Activated CD4-positive, alpha-beta memory T cell treated with anti-CD3 and anti-CD28 coated beads for 36 hours (primary cell): ENCODE data around the gene MTOR. TPM values are rescaled to one million over a fixed set of nuclear protein-coding genes. Genes with fewer than 3 reads are reported as not detected.
A peak's percentile ranks its signal among the peaks of the same experiment; 100 is the strongest.
"Not testable (repeated sequence)": the region's sequence is repeated elsewhere in the genome, so short reads cannot be mapped to it uniquely, and the experiment has no call there.

ENCODE experiments used
- CTCF ChIA-PET: fragments of 350-600 bp; sonication (Branson Sonifier 250); formaldehyde crosslinking; loops from one replicate; lab custom pipeline; 2021; ENCODE audit warnings: antibody characterized with exemption, inconsistent platforms; lab: Charles Lee
- POLR2A ChIA-PET: fragments of 350-600 bp; sonication (Branson Sonifier 250); formaldehyde crosslinking; loops from one replicate; lab custom pipeline; 2021; ENCODE audit warnings: antibody characterized with exemption; lab: Charles Lee
- DNase-seq: peaks from one replicate; pipeline ENCODE4 v3.0.0-alpha.2; 2020
- H3K27ac Mint-ChIP-seq: one replicate; pipeline ENCODE4 v1.8.0; 2021; ENCODE audit warnings: mixed read lengths
- H3K27me3 Mint-ChIP-seq: one replicate; pipeline ENCODE4 v1.8.0; 2021; ENCODE audit warnings: mixed read lengths
- H3K36me3 Mint-ChIP-seq: one replicate; pipeline ENCODE4 v1.8.0; 2021; ENCODE audit warnings: mixed read lengths
- H3K4me1 Mint-ChIP-seq: one replicate; pipeline ENCODE4 v1.8.0; 2021; ENCODE audit warnings: low read depth, mixed read lengths
- H3K4me3 Mint-ChIP-seq: one replicate; pipeline ENCODE4 v1.8.0; 2021; ENCODE audit warnings: mild to moderate bottlenecking, mixed read lengths
- H3K9me3 Mint-ChIP-seq: one replicate; pipeline ENCODE4 v1.8.0; 2021; ENCODE audit warnings: mixed read lengths
- intact Hi-C: fragments of 100-400 bp; cut with micrococcal nuclease; formaldehyde crosslinking; loops from one replicate; pipeline ENCODE4 v1.15.1; 2023
- total RNA-seq, 2 experiments: library from RNA; stranded (reverse); gene quantifications; one replicate each; pipeline ENCODE4 v1.2.3, GENCODE V29; 2021

The MTOR gene
- total RNA-seq, 2 experiments from 2014 or later: 35.8 to 39.4 TPM

- H3K36me3 Mint-ChIP-seq: no peaks in the 10 kb centered on the region
- intact Hi-C loops: no loop called here
- H3K4me3 Mint-ChIP-seq: no peak overlapping the region
- H3K27me3 Mint-ChIP-seq: no peaks in the 10 kb centered on the region
- POLR2A ChIA-PET: interaction anchor here (1.6 kb wide), 1 partner anchor 49 kb away, joined by 3 read pairs; no protein-coding TSS in a partner anchor
- H3K27ac Mint-ChIP-seq: no peak overlapping the region
- H3K9me3 Mint-ChIP-seq: no peaks in the 10 kb centered on the region
- no peak for DNase-seq
- CTCF ChIA-PET: no interaction called here
- no peaks in the 10 kb centered on the region for H3K4me1 Mint-ChIP-seq
These were observed 87.9 kb downstream of the MTOR start for GRCh38 chr1:11174261-11174942.

- DNase-seq: no peak
- H3K36me3 Mint-ChIP-seq: peaks cover 12% of the 10 kb centered on the region
- no peak overlapping the region for H3K27ac Mint-ChIP-seq
- no peaks in the 10 kb centered on the region for H3K9me3 Mint-ChIP-seq
- POLR2A ChIA-PET: no interaction called here
- H3K27me3 Mint-ChIP-seq: no peaks in the 10 kb centered on the region
- no peaks in the 10 kb centered on the region for H3K4me1 Mint-ChIP-seq
- intact Hi-C loops: no loop called here
- H3K4me3 Mint-ChIP-seq: no peak overlapping the region
- CTCF ChIA-PET: interaction anchor here (1.8 kb wide), 1 partner anchor 11 kb away, joined by 5 read pairs; no protein-coding TSS in a partner anchor
These were observed 92.2 kb downstream of the MTOR start for GRCh38 chr1:11170102-11170501.

- H3K27ac Mint-ChIP-seq: no peak overlapping the region
- H3K27me3 Mint-ChIP-seq: no peaks in the 10 kb centered on the region
- intact Hi-C loops: no loop called here
- ChIA-PET CTCF (interaction anchor here (1.8 kb wide), 1 partner anchor 10 kb away, joined by 5 read pairs; no protein-coding TSS in a partner anchor), POLR2A (no interaction called here)
- H3K4me1 Mint-ChIP-seq: no peaks in the 10 kb centered on the region
- no peak overlapping the region for H3K4me3 Mint-ChIP-seq
- peaks cover 12% of the 10 kb centered on the region for H3K36me3 Mint-ChIP-seq
- no peak for DNase-seq
- no peaks in the 10 kb centered on the region for H3K9me3 Mint-ChIP-seq
These were observed 93.1 kb downstream of the MTOR start for GRCh38 chr1:11169202-11169601.

- intact Hi-C loops: no loop called here
- peaks cover 12% of the 10 kb centered on the region for H3K36me3 Mint-ChIP-seq
- no peak overlapping the region for H3K4me3 Mint-ChIP-seq
- no peaks in the 10 kb centered on the region for H3K27me3 Mint-ChIP-seq
- H3K4me1 Mint-ChIP-seq: no peaks in the 10 kb centered on the region
- H3K9me3 Mint-ChIP-seq: no peaks in the 10 kb centered on the region
- H3K27ac Mint-ChIP-seq: no peak overlapping the region
- ChIA-PET CTCF (no interaction called here), POLR2A (no interaction called here)
- no peak for DNase-seq
These were observed 93.6 kb downstream of the MTOR start for GRCh38 chr1:11168731-11169130.

- H3K36me3 Mint-ChIP-seq: peaks cover 23% of the 10 kb centered on the region
- intact Hi-C loops, H3K9me3 Mint-ChIP-seq, POLR2A ChIA-PET, H3K27ac Mint-ChIP-seq, H3K27me3 Mint-ChIP-seq, CTCF ChIA-PET, H3K4me3 Mint-ChIP-seq, H3K4me1 Mint-ChIP-seq, DNase-seq: not testable (repeated sequence)
These were observed 95.6 kb downstream of the MTOR start for GRCh38 chr1:11166744-11167143.

GRCh38 chr1:11162752-11163151, 99.6 kb downstream of the MTOR start:
- H3K27me3 Mint-ChIP-seq, CTCF ChIA-PET, DNase-seq, POLR2A ChIA-PET, H3K4me3 Mint-ChIP-seq, H3K27ac Mint-ChIP-seq, H3K9me3 Mint-ChIP-seq, intact Hi-C loops: not testable (repeated sequence)
- Mint-ChIP-seq H3K4me1 (peaks cover 15% of the 10 kb centered on the region), H3K36me3 (peaks cover 26% of the 10 kb centered on the region)

GRCh38 chr1:11158720-11159321, 103.5 kb downstream of the MTOR start:
- Mint-ChIP-seq H3K9me3 (no peaks in the 10 kb centered on the region), H3K4me3 (no peak overlapping the region), H3K36me3 (peaks cover 32% of the 10 kb centered on the region), H3K4me1 (peaks cover 29% of the 10 kb centered on the region), H3K27me3 (no peaks in the 10 kb centered on the region), H3K27ac (no peak overlapping the region)
- intact Hi-C loops: no loop called here
- ChIA-PET CTCF (interaction anchor here (0.6 to 3.9 kb wide), 4 partner anchors 11 to 121 kb away, joined by 3 to 21 read pairs (median 4); no protein-coding TSS in a partner anchor), POLR2A (interaction anchor here (1.4 kb wide), 1 partner anchor 99 kb away, joined by 5 read pairs; the partner anchor contains the start of gene SRM)
- no peak for DNase-seq

GRCh38 chr1:11158291-11158690, 104.1 kb downstream of the MTOR start:
- POLR2A ChIA-PET: interaction anchor here (1.4 kb wide), 1 partner anchor 98 kb away, joined by 5 read pairs; the partner anchor contains the start of gene SRM
- no peak for DNase-seq
- CTCF ChIA-PET: interaction anchor here (1.0 to 3.9 kb wide), 3 partner anchors 12 to 120 kb away, joined by 3 to 21 read pairs (median 5); no protein-coding TSS in a partner anchor
- intact Hi-C loops: no loop called here
- Mint-ChIP-seq H3K36me3 (peaks cover 32% of the 10 kb centered on the region), H3K27me3 (no peaks in the 10 kb centered on the region), H3K4me3 (no peak overlapping the region), H3K27ac (peak overlapping the region; percentile 43), H3K9me3 (no peaks in the 10 kb centered on the region), H3K4me1 (peaks cover 29% of the 10 kb centered on the region)

- ChIA-PET CTCF (interaction anchor here (1.0 to 3.9 kb wide), 2 partner anchors 23 to 120 kb away, joined by 3 to 21 read pairs; no protein-coding TSS in a partner anchor), POLR2A (interaction anchor here (0.6 to 1.4 kb wide), 2 partner anchors 98 to 145 kb away, joined by 3 to 5 read pairs; partner anchors contain the start of gene SRM)
- Mint-ChIP-seq H3K27ac (peak overlapping the region; percentile 43), H3K4me1 (peaks cover 29% of the 10 kb centered on the region), H3K4me3 (no peak overlapping the region), H3K36me3 (peaks cover 35% of the 10 kb centered on the region), H3K27me3 (no peaks in the 10 kb centered on the region), H3K9me3 (no peaks in the 10 kb centered on the region)
- DNase-seq: peak; percentile 20
- intact Hi-C loops: no loop called here
These were observed 104.5 kb downstream of the MTOR start for GRCh38 chr1:11157867-11158266.

- H3K4me3 Mint-ChIP-seq: no peak overlapping the region
- H3K9me3 Mint-ChIP-seq: no peaks in the 10 kb centered on the region
- DNase-seq: no peak
- no peaks in the 10 kb centered on the region for H3K27me3 Mint-ChIP-seq
- H3K27ac Mint-ChIP-seq: peak overlapping the region; percentile 53
- ChIA-PET CTCF (interaction anchor here (3.9 kb wide), 1 partner anchor 120 kb away, joined by 21 read pairs; no protein-coding TSS in a partner anchor), POLR2A (interaction anchor here (0.6 kb wide), 1 partner anchor 145 kb away, joined by 3 read pairs; no protein-coding TSS in a partner anchor)
- intact Hi-C loops: no loop called here
- peaks cover 36% of the 10 kb centered on the region for H3K36me3 Mint-ChIP-seq
- H3K4me1 Mint-ChIP-seq: peaks cover 29% of the 10 kb centered on the region
These were observed 105.0 kb downstream of the MTOR start for GRCh38 chr1:11157394-11157793.

- no peaks in the 10 kb centered on the region for H3K27me3 Mint-ChIP-seq
- peak; percentile 71 for DNase-seq
- POLR2A ChIA-PET: no interaction called here
- H3K27ac Mint-ChIP-seq: peak overlapping the region; percentile 38
- intact Hi-C loops: no loop called here
- peaks cover 29% of the 10 kb centered on the region for H3K4me1 Mint-ChIP-seq
- H3K36me3 Mint-ChIP-seq: peaks cover 35% of the 10 kb centered on the region
- CTCF ChIA-PET: interaction anchor here (3.9 kb wide), 1 partner anchor 119 kb away, joined by 21 read pairs; no protein-coding TSS in a partner anchor
- H3K9me3 Mint-ChIP-seq: no peaks in the 10 kb centered on the region
- no peak overlapping the region for H3K4me3 Mint-ChIP-seq
These were observed 105.4 kb downstream of the MTOR start for GRCh38 chr1:11156963-11157362.

GRCh38 chr1:11156441-11156840, 105.9 kb downstream of the MTOR start:
- Mint-ChIP-seq H3K27ac (peak overlapping the region; percentile 38), H3K4me1 (peaks cover 29% of the 10 kb centered on the region), H3K27me3 (no peaks in the 10 kb centered on the region), H3K9me3 (no peaks in the 10 kb centered on the region), H3K36me3 (peaks cover 31% of the 10 kb centered on the region), H3K4me3 (no peak overlapping the region)
- CTCF ChIA-PET: interaction anchor here (3.9 kb wide), 1 partner anchor 119 kb away, joined by 21 read pairs; no protein-coding TSS in a partner anchor
- intact Hi-C loops: no loop called here
- POLR2A ChIA-PET: no interaction called here
- DNase-seq: no peak
